ENCODE data around the gene OCIAD2.
"Not testable (repeated sequence)": the region's sequence is repeated elsewhere in the genome, so short reads cannot be mapped to it uniquely, and the experiment has no call there.

The OCIAD2 gene

DNA sequence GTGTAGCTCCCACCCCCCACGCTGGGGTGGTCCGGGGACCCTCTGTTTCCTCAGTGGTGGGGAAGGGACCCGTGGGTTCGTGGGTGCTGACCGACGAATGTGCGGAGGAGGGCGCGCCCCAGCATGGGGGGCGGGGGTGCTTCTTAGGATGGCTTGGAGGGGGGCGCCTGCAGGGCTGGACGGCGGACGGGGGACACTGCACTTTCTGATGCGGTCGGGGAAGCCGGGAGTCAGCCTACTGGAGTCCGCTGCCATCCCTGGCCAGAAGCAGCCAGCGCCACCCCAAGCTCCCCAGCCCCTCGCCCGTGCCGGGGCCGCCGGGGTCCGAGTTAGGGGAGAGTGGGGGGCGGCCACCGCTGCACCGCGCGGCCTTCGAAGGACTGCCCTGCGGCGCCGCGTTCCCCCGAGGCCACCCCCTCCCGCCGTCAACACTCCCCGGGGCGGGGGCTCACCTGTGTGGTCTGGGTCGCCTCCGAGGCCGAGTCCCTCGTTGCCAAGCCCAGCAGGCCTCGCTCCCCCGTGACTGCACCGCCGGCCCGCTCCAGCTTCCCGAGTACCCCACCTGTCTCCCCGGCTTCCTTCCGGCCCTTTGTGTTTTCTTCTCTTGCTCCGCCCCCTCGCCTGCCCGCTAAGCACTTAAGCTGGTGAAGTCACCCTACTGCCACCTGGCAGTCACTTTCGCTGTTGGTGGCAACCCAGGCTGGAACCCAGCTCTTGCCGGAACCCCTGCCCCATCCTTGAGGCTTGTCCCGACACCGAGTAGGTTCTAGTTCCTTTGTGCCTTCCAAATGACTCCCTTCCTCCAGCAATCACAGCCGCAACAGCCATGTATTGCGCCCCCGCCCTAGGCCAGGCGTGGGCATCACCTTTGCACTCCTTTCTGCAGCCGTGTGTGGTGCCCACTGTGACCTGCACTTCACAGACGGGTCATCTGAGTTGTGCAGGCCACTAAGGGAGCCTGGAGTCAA, at the start of gene OCIAD2:
OCIAD2 (minus strand) TSS at position 569 of the 968 bp plus-strand sequence. CDS start 2,225 bp downstream, outside the sequence.
- DNase-seq (ENCODE audit: low read depth, low spot score): no peak

DNA sequence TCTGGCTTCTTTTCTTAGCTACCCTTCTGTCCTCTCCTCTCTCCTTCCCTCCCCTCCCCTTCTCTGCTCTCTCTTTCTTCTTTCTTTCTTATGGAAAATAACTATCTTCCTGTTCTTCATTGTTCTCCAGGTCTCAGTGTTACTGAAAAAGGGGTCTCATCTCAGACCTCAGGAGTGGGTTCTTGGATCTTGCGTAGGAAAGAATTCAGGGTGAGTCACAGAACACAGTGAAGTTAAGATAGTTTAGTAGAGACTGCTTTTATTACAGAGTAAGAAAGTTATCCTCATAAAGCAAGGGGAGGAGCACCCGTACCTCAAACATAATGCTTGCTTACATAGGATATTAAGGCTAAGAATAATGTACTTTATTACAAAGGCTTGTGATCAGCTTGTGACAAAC, 47.7 kb upstream of the OCIAD2 start:
- no peak for DNase-seq (ENCODE audit: low read depth, low spot score)

DNA sequence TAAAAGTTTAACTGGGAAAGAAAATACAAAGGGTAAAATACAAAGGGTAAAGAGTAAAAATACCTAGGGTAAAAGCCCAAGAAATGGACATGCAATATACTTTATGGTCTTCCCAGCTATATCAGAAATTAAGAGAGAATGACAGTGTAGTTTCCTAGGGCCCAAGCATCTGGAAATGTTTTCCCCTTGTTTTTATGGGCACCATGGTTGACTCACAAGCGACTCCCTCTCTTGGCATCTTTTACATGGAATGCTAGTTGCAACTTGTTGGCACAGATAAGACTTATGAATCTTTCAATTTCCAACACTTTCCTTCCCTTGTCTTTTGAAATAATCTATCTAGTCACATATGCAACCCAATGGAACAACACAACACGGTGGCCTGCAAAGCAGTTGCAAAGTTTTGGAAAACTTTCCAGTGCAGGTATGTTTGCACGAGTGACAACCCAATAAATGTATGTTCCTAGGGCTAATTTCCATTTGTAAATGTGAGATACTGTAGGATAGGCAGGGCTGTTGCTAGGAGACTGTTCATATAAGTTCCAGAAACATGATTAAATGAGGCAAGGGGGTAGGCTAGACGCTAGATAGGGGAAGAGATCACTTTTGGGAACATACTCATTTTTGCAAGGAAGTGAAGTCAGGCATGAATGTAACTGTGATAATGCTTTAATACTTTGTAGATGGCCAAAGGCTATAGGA, 43.1 kb upstream of the OCIAD2 start:
- no peak for DNase-seq (ENCODE audit: low read depth, low spot score)

GRCh38 chr4:48949086-48949485, 42.5 kb upstream of the OCIAD2 start:
- DNase-seq (ENCODE audit: low read depth, low spot score): no peak

DNA sequence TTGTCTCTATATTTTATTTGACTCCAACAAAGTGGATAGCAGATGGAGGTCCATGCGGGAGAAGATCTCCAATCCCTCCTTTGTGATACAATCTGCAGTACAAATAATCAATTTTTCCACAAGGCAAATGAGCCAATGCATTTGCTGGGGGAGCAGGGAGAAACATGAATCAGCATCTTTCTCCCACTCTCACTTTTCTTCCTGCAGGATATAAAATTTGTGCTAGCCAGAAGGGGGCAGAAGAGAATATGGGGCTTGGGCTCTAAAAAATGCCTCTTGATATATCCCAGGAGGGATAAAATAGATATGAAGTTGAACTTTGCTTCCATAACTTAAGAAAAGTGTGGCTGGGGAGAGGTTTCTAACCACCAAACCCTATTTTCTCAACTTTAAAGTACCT, 41.2 kb upstream of the OCIAD2 start:
- no peak for DNase-seq (ENCODE audit: low read depth, low spot score)

- DNase-seq (ENCODE audit: low read depth, low spot score): no peak
Observed at GRCh38 chr4:48945981-48946380, 39.4 kb upstream of the OCIAD2 start.

DNA sequence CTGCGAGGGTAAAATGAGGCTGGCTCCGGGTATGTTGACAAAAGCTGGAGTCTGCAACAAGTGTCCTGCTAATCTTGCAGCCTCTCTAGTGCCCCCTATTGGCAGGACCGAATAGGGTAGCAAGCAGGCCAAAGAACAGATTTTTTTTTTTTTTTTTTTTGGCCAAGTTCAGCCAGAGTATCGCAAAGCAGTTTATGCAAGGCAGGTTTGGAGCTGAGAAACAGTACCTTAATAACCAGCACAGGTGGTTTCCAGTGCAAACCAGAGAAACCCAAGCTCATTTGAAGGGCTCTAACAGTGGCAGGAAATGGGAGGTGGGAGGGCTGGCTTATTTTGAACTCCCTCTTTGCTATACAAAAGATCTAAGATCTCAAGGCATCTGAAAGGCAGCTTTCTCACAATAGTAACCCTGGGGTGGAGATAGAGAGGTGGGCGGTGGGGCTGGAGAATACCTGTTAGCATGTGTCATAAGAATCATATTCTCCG, 38.2 kb upstream of the OCIAD2 start:
- no peak for DNase-seq (ENCODE audit: low read depth, low spot score)

GRCh38 chr4:48944252-48944651, 37.7 kb upstream of the OCIAD2 start:
- no peak for DNase-seq (ENCODE audit: low read depth, low spot score)

DNA sequence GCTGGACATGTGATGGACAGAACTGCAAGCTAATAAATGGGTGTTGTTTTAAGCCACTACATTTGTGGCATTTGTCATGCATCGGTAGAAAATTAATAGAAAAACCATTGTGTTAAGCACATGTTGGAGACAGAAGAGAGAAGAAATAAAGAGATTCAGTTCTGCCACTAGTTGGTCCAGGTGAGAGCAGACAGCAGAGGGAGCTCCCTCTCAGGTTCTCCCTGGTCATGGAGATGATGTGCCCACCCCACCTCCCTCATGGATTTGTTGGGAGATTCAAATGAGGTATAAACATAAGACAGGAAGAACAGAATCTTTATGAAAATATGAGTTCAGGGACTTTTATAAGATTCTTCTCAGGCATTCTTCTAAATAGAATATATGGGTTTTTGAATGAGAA, 36.8 kb upstream of the OCIAD2 start:
- no peak for DNase-seq (ENCODE audit: low read depth, low spot score)

- peak; percentile 39 for DNase-seq (ENCODE audit: low read depth, low spot score)
Observed at GRCh38 chr4:48939785-48940184, 33.2 kb upstream of the OCIAD2 start.

- no peak for DNase-seq (ENCODE audit: low read depth, low spot score)
Observed at GRCh38 chr4:48938831-48939230, 32.3 kb upstream of the OCIAD2 start.

- DNase-seq (ENCODE audit: low read depth, low spot score): no peak
Observed at GRCh38 chr4:48937033-48937432, 30.5 kb upstream of the OCIAD2 start.

DNA sequence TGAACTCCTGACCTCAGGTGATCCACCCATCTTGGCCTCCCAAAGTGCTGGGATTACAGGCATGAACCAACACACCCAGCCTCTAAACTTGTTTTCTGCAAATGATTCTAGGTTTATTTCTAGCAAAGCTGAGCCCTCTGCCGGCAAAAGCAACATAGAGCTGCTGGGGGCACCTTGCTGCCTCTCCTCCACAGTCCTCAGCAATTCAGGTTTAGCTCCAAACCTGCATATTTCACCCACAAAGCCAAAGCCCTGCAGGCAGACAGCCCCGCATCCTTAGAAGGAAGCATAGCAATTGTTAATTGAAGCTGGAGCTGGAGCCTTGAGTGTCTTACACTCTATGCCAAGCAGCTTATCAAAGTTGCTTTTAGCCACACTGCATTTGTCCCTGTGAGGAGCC, 24.9 kb upstream of the OCIAD2 start:
- DNase-seq (ENCODE audit: low read depth, low spot score): no peak

DNA sequence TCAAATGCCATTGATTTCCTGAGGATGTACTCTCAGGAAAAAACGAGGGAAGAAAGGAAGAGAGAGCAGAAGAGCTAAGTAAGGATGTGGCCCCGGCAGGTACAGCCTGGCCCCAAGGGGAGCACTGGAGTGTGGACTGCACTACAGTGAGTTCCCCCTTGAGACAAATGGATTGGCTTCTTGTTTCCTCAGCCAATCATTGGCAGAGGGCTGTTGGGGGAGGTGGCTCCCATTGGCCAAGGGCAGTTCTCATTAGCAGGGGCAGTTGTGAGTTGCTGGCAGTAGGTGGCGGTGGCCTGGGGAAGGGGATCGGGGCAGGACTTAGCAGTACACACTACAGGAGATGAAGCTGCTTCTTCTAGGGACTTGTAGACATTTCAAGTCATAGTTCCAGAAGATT, 24.1 kb upstream of the OCIAD2 start:
- no peak for DNase-seq (ENCODE audit: low read depth, low spot score)

GRCh38 chr4:48924416-48924815, 17.8 kb upstream of the OCIAD2 start:
- DNase-seq (ENCODE audit: low read depth, low spot score): no peak

DNA sequence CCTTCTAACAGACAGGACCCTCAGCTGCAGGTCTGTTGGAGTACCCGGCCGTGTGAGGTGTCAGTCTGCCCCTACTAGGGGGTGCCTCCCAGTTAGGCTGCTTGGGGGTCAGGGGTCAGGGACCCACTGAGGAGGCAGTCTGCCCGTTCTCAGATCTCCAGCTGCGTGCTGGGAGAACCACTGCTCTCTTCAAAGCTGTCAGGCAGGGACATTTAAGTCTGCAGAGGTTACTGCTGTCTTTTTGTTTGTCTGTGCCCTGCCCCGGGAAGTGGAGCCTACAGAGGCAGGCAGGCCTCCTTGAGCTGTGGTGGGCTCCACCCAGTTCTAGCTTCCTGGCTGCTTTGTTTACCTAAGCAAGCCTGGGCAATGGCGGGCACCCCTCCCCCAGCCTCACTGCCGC, 16.5 kb upstream of the OCIAD2 start:
- DNase-seq (ENCODE audit: low read depth, low spot score): not testable (repeated sequence)

DNA sequence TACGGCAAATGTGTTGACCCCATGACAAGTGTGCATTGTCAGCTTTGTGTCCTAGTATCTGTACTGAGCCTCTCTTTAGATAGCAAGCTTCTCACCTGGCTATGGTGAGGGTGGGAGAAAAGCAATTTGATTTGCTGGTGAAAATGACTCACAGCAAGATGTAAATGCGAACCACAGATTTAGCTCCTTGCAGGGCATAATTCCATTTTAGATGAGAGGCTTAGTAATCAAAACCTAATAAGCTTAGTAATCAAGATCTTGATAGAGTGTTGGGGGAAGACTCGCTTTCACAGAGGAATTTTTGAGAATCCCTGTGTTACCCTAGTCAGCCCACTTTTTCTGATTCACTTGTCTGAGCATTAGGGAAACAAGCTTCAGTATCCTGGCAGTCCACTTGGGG, 7.7 kb upstream of the OCIAD2 start:
- DNase-seq (ENCODE audit: low read depth, low spot score): no peak

DNA sequence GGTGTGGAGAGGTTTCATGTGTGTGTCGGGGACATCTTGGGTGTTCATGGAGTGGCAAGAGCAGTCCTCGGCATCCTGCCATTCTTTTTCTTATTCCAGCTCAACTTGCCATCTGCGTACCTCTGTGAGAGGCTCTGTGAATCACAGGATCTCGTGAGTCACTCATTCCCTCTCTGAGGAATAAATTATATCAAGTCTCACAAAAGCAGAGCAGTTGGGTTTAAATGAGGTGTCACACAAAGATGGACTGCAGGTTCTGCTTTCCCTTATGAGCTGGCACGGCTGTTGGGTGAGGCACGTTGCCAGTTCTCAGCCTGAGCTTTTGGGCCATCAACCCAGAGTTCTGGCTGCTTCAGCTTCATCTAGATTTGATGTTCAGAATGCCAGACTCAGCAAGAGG, 6.8 kb upstream of the OCIAD2 start:
- DNase-seq (ENCODE audit: low read depth, low spot score): no peak

GRCh38 chr4:48912349-48912748, 5.8 kb upstream of the OCIAD2 start:
- no peak for DNase-seq (ENCODE audit: low read depth, low spot score)

DNA sequence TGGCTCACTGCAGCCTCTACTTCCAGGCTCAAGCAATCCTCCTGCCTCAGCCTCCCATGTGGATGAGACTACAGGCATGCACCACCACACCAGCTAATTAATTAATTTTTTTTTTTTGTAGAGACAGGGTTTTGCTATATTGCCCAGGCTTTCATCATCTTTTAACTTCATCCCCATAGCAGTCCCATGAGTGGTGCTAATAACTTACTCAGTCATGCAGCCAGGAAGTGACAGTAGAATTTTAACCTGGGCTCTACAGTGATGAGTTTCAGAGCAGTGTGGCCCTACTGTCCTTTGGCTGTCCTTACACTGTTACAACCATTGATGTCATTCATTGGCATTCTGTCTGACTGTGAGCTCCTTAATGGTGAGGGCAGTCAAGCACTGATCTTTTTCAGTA, 3.9 kb upstream of the OCIAD2 start:
- DNase-seq (ENCODE audit: low read depth, low spot score): no peak

DNA sequence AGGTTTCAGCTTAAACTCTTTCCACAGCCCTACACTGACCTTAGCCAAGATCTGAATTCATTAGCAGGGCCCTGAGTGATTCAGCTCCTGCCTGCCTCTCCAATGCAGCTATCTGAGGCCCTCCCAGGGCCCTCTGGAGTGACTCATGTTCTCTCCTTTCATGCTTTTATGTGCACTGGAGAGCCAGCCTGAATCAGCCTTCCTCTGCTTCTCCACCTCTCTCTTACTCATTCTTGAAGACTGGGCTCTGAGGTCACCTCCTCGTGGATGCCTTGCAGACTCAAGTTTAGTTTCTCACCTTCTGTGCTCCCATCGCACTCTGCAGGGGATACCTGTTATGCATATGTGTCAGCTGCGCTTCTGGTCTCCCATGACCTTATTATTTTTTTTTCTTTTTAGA, 3.1 kb upstream of the OCIAD2 start:
- DNase-seq (ENCODE audit: low read depth, low spot score): peak; percentile 82

GRCh38 chr4:48908687-48909086, 2.1 kb upstream of the OCIAD2 start:
- no peak for DNase-seq (ENCODE audit: low read depth, low spot score)

Data from smooth muscle cell of the brain vasculature (primary cell).